Endometrial microvascular endothelial cells (primary cell): Measurements from ENCODE around the gene MCTP2. TPM values are rescaled to one million over a fixed set of nuclear protein-coding genes. Genes with fewer than 3 reads are reported as not detected.

ENCODE experiments used
- in situ Hi-C: cut with HindIII; loops from 2 replicates; pipeline ENCODE4 v1.10.0; 2017; ENCODE audit warnings: low sequenced_read_pairs, low pct_unique_long_range_greater_than_20kb; ENCODE audit errors: inconsistent ontology term
- total RNA-seq: library from RNA; depleted of rRNA; stranded (reverse); fragments of >200 nt; gene quantifications from one replicate; pipeline ENCODE4 v1.2.3, GENCODE V29; 2015; ENCODE audit errors: inconsistent ontology term

Gene MCTP2
- not detected for total RNA-seq

GRCh38 chr15:94230883-94231722, at the start of gene MCTP2:
Gene MCTP2, plus strand, starts transcription at chr15:94231561. Its CDS starts 66,705 bp downstream, at chr15:94298266.
- in situ Hi-C loops: no loop called here

- in situ Hi-C loops: no loop called here
Measured at GRCh38 chr15:94182883-94183282, 48.5 kb upstream of the MCTP2 start.

GRCh38 chr15:94185547-94186236, 45.7 kb upstream of the MCTP2 start:
- in situ Hi-C loops: no loop called here

- in situ Hi-C loops: no loop called here
Measured at GRCh38 chr15:94186770-94187331, 44.5 kb upstream of the MCTP2 start.

- in situ Hi-C loops: no loop called here
Measured at GRCh38 chr15:94193906-94194305, 37.5 kb upstream of the MCTP2 start.

GRCh38 chr15:94196531-94196930, 34.8 kb upstream of the MCTP2 start:
- in situ Hi-C loops: no loop called here

- in situ Hi-C loops: no loop called here
Measured at GRCh38 chr15:94198633-94199032, 32.7 kb upstream of the MCTP2 start.

- in situ Hi-C loops: no loop called here
Measured at GRCh38 chr15:94199725-94200124, 31.6 kb upstream of the MCTP2 start.

- in situ Hi-C loops: no loop called here
Measured at GRCh38 chr15:94203306-94203705, 28.1 kb upstream of the MCTP2 start.

- in situ Hi-C loops: no loop called here
Measured at GRCh38 chr15:94205366-94205765, 26.0 kb upstream of the MCTP2 start.

- in situ Hi-C loops: no loop called here
Measured at GRCh38 chr15:94206463-94207167, 24.7 kb upstream of the MCTP2 start.

- in situ Hi-C loops: no loop called here
Measured at GRCh38 chr15:94212291-94212690, 19.1 kb upstream of the MCTP2 start.

- in situ Hi-C loops: no loop called here
Measured at GRCh38 chr15:94225616-94226015, 5.7 kb upstream of the MCTP2 start.

GRCh38 chr15:94228611-94229010, 2.8 kb upstream of the MCTP2 start:
- in situ Hi-C loops: no loop called here

- in situ Hi-C loops: no loop called here
Measured at GRCh38 chr15:94229591-94230369, 1.6 kb upstream of the MCTP2 start.

- in situ Hi-C loops: no loop called here
Measured at GRCh38 chr15:94230431-94230882, 904 bp upstream of the MCTP2 start.

- in situ Hi-C loops: no loop called here
Measured at GRCh38 chr15:94231723-94232468, 535 bp downstream of the MCTP2 start.

- in situ Hi-C loops: no loop called here
Measured at GRCh38 chr15:94233441-94233840, 2.1 kb downstream of the MCTP2 start.
